22Rv1 (cell line): ENCODE measurements around the gene GAL3ST2.

Experiments
- ZFX ChIP-seq: fragments of 450-650 bp; IDR thresholded peaks from 2 replicates; pipeline ENCODE4 v1.6.1; 2017; ENCODE audit warnings: antibody characterized with exemption, borderline replicate concordance
- TF ChIP-seq, protein P1 (sequence below): fragments of 450-650 bp; IDR thresholded peaks from 2 replicates; pipeline ENCODE4 v1.5.1; 2017; ENCODE audit warnings: mild to moderate bottlenecking

DNA sequence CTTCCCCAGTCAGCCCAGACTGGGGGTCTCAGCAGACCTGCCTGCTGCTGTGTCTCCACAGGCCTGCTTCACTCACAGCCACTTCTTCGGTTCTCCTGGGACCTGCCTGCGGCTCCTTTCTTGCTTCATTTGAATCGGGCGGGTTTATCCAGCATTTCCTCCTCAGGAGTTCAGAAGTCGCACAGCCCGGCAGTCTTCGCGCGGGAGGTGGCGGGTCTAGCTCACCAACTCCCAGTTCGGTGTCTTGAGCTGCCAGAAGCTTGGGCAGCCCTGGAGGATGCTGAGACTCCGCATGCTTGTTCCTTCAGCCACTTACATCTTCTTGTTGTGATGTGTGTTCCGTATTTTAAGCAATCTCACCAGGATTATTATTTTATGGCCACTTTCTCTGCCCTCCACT, 31.3 kb upstream of the GAL3ST2 start:
- TF ChIP-seq, protein P1, sequence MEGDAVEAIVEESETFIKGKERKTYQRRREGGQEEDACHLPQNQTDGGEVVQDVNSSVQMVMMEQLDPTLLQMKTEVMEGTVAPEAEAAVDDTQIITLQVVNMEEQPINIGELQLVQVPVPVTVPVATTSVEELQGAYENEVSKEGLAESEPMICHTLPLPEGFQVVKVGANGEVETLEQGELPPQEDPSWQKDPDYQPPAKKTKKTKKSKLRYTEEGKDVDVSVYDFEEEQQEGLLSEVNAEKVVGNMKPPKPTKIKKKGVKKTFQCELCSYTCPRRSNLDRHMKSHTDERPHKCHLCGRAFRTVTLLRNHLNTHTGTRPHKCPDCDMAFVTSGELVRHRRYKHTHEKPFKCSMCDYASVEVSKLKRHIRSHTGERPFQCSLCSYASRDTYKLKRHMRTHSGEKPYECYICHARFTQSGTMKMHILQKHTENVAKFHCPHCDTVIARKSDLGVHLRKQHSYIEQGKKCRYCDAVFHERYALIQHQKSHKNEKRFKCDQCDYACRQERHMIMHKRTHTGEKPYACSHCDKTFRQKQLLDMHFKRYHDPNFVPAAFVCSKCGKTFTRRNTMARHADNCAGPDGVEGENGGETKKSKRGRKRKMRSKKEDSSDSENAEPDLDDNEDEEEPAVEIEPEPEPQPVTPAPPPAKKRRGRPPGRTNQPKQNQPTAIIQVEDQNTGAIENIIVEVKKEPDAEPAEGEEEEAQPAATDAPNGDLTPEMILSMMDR, result no peak
- no peak for TF ChIP-seq ZFX
